CD4-positive, alpha-beta T cell (primary cell): Measurements from ENCODE around the gene SLC22A12. TPM values are rescaled to one million over a fixed set of nuclear protein-coding genes. Genes with fewer than 3 reads are reported as not detected.

Experiments
- ATAC-seq: fragments of 200-7000 bp; cut with Tn5 transposase; one replicate; pipeline ENCODE4 v1.10.0; 2022; ENCODE audit warnings: mild to moderate bottlenecking; ENCODE audit not compliant: poor library complexity
- CTCF ChIA-PET: fragments of 350-600 bp; sonication (Branson Sonifier 250); formaldehyde crosslinking; loops from one replicate; lab custom pipeline; 2021; ENCODE audit warnings: antibody characterized with exemption, inconsistent platforms; lab: Charles Lee
- POLR2A ChIA-PET: fragments of 350-600 bp; sonication (Branson Sonifier 250); formaldehyde crosslinking; loops from one replicate; lab custom pipeline; 2021; ENCODE audit warnings: antibody characterized with exemption, inconsistent platforms; lab: Charles Lee
- DNase-seq, 14 experiments: peaks; one replicate each; pipeline ENCODE4 v3.0.0-alpha.2; 2013 to 2020; ENCODE audit warnings: mixed read lengths in 2 of 14
- H3K27ac ChIP-seq, 2 donors: one replicate each; pipeline versions ENCODE4 v1.5.1 to v1.7.0; 2013; ENCODE audit warnings: low read length in 2 of 2, low read depth in 1 of 2, mild to moderate bottlenecking in 1 of 2
- H3K27me3 ChIP-seq, 2 experiments: 1 replicate in 1 of 2; 2 replicates in 1 of 2; pipeline versions ENCODE4 v1.6.1 to v1.7.0; 2013; ENCODE audit warnings: low read length in 2 of 2, control low read depth in 1 of 2, mild to moderate bottlenecking in 1 of 2, moderate library complexity in 1 of 2; ENCODE audit not compliant: insufficient read depth in 2 of 2, control insufficient read depth in 1 of 2
- H3K36me3 ChIP-seq: one replicate; pipeline ENCODE4 v1.6.1; 2013; ENCODE audit warnings: low read length, control low read depth; ENCODE audit not compliant: insufficient read depth
- H3K4me1 ChIP-seq: one replicate; pipeline ENCODE4 v1.6.1; 2013; ENCODE audit warnings: low read length, control low read depth; ENCODE audit not compliant: insufficient read depth
- H3K4me3 ChIP-seq: one replicate; pipeline ENCODE4 v1.5.1; 2013; ENCODE audit warnings: mild to moderate bottlenecking, low read length, moderate library complexity
- H3K9me3 ChIP-seq, 2 experiments: 1 replicate in 1 of 2; 2 replicates in 1 of 2; pipeline versions ENCODE4 v1.6.1 to v1.7.0; 2013; ENCODE audit warnings: low read length in 2 of 2, mild to moderate bottlenecking in 2 of 2, control low read depth in 1 of 2, moderate library complexity in 1 of 2; ENCODE audit not compliant: control insufficient read depth in 1 of 2, insufficient read depth in 1 of 2
- H3K27ac Mint-ChIP-seq: one replicate; pipeline ENCODE4 v1.8.0; 2020; ENCODE audit warnings: mixed read lengths
- H3K27me3 Mint-ChIP-seq: one replicate; pipeline ENCODE4 v1.8.0; 2021; ENCODE audit warnings: mixed read lengths
- H3K36me3 Mint-ChIP-seq: one replicate; pipeline ENCODE4 v1.8.0; 2021; ENCODE audit warnings: low read depth, mixed read lengths
- H3K4me1 Mint-ChIP-seq: one replicate; pipeline ENCODE4 v1.8.0; 2021; ENCODE audit warnings: low read depth, mixed read lengths
- H3K4me3 Mint-ChIP-seq: one replicate; pipeline ENCODE4 v1.8.0; 2020; ENCODE audit warnings: mild to moderate bottlenecking, mixed read lengths
- H3K9me3 Mint-ChIP-seq: one replicate; pipeline ENCODE4 v1.8.0; 2020; ENCODE audit warnings: mixed read lengths
- CTCF ChIP-seq: fragments of 200-600 bp; IDR thresholded peaks from one replicate; pipeline ENCODE4 v1.8.0; 2022; ENCODE audit warnings: antibody characterized with exemption, mild to moderate bottlenecking
- intact Hi-C, 2 experiments: fragments of 100-400 bp; cut with DNase I in 1 of 2; cut with micrococcal nuclease in 1 of 2; formaldehyde crosslinking; loops; one replicate each; pipeline versions ENCODE4 v1.15.1 to v1.9.0; 2023 to 2025; cut with DNase I, micrococcal nuclease
- total RNA-seq, 174 experiments: library from RNA in 2 of 174; stranded (reverse) in 2 of 174; gene quantifications; one replicate each; pipeline ENCODE4 v1.2.3 and lab custom pipeline; 2021 to 2026

SLC22A12 gene
- total RNA-seq, 2 experiments from 2014 or later, result not detected

GRCh38 chr11:64620381-64620971 is 29.5 kb downstream of the SLC22A12 start:
- Mint-ChIP-seq H3K27ac (no peak overlapping the region), H3K27me3 (no peaks in the 10 kb centered on the region), H3K4me1 (peaks cover 8% of the 10 kb centered on the region), H3K9me3 (no peaks in the 10 kb centered on the region), H3K4me3 (no peak overlapping the region), H3K36me3 (no peaks in the 10 kb centered on the region)
- TF ChIP-seq CTCF, result no peak
- CTCF ChIA-PET, result no interaction called here
- Histone ChIP-seq H3K4me3 (no peak overlapping the region), H3K4me1 (peaks cover 19% of the 10 kb centered on the region), H3K27me3 (no peaks in the 10 kb centered on the region), H3K36me3 (no peaks in the 10 kb centered on the region), H3K9me3 (peaks cover 0 to 5% of the 10 kb centered on the region in 2 experiments), H3K27ac (no peak overlapping the region)
- intact Hi-C loops, result no loop called here
- no peak for ATAC-seq
- DNase-seq, result no peak
- POLR2A ChIA-PET, result no interaction called here

GRCh38 chr11:64621283-64622019 is 30.4 kb downstream of the SLC22A12 start:
- Mint-ChIP-seq H3K4me1 (peaks cover 8% of the 10 kb centered on the region), H3K27me3 (no peaks in the 10 kb centered on the region), H3K4me3 (no peak overlapping the region), H3K27ac (no peak overlapping the region), H3K9me3 (no peaks in the 10 kb centered on the region), H3K36me3 (no peaks in the 10 kb centered on the region)
- no peak for TF ChIP-seq CTCF
- Histone ChIP-seq H3K9me3 (peaks cover 0 to 5% of the 10 kb centered on the region in 2 experiments), H3K4me3 (no peak overlapping the region), H3K36me3 (no peaks in the 10 kb centered on the region), H3K4me1 (peaks cover 19% of the 10 kb centered on the region), H3K27me3 (no peaks in the 10 kb centered on the region), H3K27ac (no peak overlapping the region)
- POLR2A ChIA-PET, result no interaction called here
- intact Hi-C loops, result no loop called here
- CTCF ChIA-PET, result no interaction called here
- no peak for DNase-seq
- ATAC-seq, result no peak

DNA sequence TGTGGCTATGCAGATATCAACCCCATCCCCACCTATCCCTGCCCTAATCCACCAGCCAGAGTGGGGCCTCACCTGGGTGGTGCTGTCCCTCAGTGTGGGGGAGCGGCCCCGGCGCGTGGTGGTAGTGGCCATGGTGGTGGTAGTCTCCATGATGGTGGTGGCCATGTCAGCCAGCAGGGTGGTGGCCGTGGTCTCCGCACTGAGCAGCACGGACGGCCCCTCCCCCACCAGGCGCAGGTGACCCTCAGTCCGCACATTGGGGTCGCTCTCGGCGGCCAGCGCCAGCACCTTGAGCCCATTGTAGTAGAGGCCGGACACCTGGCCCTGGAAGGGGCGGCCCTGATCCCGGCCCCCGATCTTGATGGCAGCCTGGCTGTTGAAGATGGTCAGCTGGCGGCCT is 31.7 kb downstream of the SLC22A12 start:
- no peak overlapping the region for H3K4me3 ChIP-seq
- intact Hi-C loops, result no loop called here
- Mint-ChIP-seq H3K9me3 (no peaks in the 10 kb centered on the region), H3K4me3 (no peak overlapping the region), H3K4me1 (peaks cover 8% of the 10 kb centered on the region), H3K27ac (no peak overlapping the region), H3K27me3 (no peaks in the 10 kb centered on the region), H3K36me3 (no peaks in the 10 kb centered on the region)
- H3K36me3 ChIP-seq, result no peaks in the 10 kb centered on the region
- ATAC-seq, result no peak
- ChIA-PET POLR2A (no interaction called here), CTCF (no interaction called here)
- DNase-seq, result no peak
- H3K27me3 ChIP-seq, result no peaks in the 10 kb centered on the region
- H3K4me1 ChIP-seq, result peaks cover 19% of the 10 kb centered on the region
- TF ChIP-seq CTCF, result no peak
- H3K27ac ChIP-seq, result no peak overlapping the region
- peaks cover 0 to 5% of the 10 kb centered on the region in 2 experiments for H3K9me3 ChIP-seq
